Erythroblast (primary cell): Measurements from ENCODE around the gene LRCOL1.

Source experiments
- DNase-seq, 2 experiments: peaks; one replicate each; lab custom pipeline; 2025; lab: John Stamatoyannopoulos, UW
- GATA1 ChIP-seq: IDR thresholded peaks from 2 replicates; pipeline ENCODE4 v1.6.1; 2011; ENCODE audit warnings: low read depth, mild to moderate bottlenecking, control low read depth, low read length, moderate library complexity
- POLR2A ChIP-seq: IDR thresholded peaks from 2 replicates; pipeline ENCODE4 v1.6.1; 2011; ENCODE audit warnings: mild to moderate bottlenecking, low read length

Gene LRCOL1

DNA sequence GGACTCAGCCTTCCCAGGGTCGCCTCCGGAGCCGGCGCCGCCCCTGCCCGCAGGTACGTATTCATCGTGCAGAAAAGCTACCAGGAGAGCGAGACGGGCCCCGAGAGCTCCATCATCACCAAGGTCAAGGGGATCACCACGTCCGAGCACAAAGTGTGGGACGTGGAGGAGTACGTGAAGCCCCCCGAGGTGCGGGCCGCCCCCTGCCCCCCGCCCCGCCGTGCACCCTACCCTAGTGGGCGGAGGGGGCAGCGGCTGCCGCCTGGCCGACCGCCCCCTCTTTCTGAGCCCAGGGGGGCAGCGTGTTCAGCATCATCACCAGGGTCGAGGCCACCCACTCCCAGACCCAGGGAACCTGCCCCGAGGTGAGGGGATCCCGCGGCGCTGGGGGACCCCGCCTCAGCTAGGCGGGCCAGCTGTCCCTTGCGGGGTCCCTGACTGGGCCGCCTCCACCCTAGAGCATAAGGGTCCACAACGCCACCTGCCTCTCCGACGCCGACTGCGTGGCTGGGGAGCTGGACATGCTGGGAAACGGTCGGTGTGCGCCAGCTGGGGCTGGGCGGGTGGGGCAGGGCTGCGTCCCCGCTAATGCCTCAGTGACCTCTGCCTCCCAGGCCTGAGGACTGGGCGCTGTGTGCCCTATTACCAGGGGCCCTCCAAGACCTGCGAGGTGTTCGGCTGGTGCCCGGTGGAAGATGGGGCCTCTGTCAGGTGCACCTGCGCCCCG, 9.2 kb upstream of the LRCOL1 start:
- no peak for TF ChIP-seq POLR2A
- no peak for TF ChIP-seq GATA1

DNA sequence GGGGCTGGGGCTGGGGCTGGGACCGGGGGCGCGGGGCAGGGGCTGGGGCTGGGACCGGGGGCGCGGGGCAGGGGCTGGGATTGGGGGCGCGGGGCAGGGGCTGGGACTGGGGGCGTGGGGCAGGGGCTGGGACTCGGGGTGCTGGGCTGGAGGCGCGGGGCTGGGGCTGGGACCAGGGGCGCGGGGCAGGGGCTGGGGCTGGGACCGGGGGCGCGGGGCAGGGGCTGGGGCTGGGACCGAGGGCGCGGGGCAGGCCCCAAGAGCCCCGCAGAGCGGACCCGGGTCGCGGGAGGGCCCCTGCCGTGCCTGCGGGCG, 8.6 kb upstream of the LRCOL1 start:
- TF ChIP-seq POLR2A (no peak), GATA1 (no peak)
- DNase-seq: no peak

More for the DNA sequence above, 9.2 kb upstream of the LRCOL1 start:
- no peak for DNase-seq

DNA sequence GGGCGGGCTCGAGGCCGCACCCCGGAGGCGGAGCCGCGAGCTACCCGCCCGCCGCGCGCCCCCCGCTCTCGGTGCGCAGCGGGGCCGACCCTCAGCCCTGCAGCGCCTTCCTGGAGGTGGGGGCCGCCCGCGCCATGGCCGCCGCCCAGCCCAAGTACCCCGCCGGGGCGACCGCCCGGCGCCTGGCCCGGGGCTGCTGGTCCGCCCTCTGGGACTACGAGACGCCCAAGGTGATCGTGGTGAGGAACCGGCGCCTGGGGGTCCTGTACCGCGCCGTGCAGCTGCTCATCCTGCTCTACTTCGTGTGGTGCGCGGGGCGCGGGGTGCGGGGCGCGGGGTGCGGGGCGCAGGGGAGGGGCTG, 8.3 kb upstream of the LRCOL1 start, which contains the start of gene P2RX2:
P2RX2 (plus strand) TSS at position 94 of the 361 bp plus-strand sequence; CDS start at position 135, 41 bp downstream.
- no peak for DNase-seq
- no peak for TF ChIP-seq POLR2A
- TF ChIP-seq GATA1: no peak

DNA sequence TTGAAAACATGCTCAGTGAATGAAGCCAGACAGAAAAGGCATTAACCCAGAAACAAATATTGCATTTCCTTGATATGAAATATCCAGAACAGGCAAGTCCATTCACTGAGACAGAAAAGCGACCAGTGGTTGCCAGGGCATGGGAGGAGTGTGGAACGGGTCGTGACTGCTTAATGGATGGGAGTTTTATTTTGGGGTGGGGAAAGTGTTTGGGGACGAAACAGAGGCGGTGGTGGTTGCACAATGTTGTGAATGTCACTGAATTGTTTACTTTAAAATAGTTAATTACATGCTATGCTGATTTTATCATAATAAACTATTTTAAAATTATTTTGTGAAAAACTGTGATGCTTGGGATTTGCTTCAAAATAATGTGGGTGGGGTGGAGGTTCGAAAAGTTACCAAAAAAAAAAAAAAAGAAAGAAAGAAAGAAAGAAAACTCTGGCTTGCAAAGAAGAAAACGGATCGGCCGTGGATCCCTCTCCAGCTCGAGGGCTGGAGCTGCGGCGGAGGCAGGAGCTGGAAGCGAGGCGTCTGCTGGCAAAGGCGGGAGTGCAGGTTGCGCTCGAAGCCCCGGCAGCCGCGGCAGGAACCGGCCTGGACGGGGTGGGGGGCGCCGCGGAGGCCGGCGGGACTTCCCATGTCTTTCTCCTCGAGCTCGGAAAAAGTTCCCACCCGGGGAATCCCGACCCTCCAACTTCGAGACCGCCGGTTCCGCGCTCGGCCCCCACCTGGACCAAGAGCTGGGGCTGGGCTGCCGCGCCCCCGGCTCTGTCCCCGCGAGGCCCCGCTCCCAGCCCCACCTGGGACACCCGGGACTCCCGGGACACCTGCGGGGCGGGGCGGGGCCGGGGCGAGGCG, 7.7 kb upstream of the LRCOL1 start:
- DNase-seq: no peak
- TF ChIP-seq GATA1 (no peak), POLR2A (no peak)

DNA sequence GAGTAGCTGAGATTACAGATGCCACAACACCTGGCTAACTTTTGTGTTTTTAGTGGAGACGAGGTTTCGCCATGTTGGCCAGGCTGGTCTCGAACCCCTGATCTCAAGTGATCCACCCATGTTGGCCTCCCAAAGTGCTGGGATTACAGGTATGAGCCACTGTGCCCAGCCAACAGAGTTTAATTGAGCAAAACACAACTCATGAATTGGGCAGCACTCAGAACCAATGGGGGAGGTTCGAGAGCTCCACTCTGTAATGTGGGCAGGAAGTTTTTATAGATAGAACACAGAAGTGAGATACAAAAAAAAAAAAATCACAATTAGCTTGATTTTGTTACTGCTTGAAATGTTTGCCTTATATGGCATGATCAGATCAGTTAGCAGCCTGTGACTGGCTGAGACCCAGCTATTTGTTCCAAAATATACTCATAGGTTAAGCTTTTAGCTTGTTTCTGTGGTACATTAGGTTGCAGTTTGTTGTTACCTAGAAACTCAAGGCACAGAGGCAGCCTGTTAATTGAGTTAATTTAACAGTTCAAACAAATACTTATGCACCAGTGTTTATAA, 6.8 kb upstream of the LRCOL1 start:
- TF ChIP-seq POLR2A (no peak), GATA1 (no peak)
- no peak for DNase-seq

DNA sequence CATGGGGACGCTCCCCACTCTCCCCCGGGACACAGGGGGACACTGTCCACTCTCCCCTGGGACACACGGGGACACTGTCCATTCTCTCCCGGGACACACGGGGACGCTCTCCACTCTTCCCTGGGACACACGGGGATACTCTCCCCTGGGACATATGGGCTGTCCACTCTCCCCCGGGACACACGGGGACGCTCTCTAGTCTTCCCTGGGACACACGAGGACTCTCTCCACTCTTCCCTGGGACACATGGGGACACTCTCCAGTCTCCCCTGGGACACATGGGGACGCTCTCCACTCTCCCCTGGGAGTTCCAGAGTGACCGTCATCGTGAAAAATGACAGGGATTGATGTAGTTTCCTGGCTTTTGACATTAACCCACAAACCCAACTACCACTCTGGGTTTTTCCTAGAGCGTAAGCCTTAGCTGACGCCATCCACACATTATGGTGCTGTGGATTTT, 5.2 kb upstream of the LRCOL1 start:
- DNase-seq: no peak
- TF ChIP-seq GATA1 (no peak), POLR2A (no peak)

DNA sequence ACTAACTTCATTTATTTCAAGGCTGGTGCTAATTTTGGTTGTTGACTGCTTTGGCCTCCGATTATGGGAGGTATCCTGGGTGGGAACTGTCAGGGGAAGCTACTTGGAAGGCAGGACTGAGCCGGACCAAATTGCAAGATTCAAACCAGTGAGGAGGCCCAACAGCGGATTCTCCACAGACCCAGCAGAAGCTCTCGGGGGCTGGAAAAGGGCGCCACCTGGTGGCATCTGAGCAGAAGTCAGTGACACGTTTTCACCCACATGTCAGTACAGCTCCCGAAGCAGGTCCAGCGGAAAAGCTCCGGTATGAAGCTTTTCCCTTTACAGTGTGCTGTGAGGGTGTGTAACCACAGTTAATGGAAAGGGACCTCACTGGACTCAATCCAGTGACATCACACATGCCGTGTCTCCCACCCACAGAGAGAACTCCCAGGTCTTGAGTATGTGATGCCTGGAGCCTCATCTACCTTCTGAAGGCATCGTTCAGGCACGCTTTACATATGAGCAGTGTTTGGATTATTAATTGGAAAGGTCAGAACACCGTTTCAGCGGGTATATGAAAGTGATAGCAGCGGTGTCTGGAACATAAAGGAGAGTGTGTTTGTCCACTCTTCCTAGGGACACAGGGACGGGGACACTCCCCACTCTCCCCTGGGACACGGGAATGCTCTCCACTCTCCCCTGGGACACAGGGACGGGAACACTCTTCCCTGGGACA, 4.6 kb upstream of the LRCOL1 start:
- DNase-seq: peak; percentile 79 to 87

DNA sequence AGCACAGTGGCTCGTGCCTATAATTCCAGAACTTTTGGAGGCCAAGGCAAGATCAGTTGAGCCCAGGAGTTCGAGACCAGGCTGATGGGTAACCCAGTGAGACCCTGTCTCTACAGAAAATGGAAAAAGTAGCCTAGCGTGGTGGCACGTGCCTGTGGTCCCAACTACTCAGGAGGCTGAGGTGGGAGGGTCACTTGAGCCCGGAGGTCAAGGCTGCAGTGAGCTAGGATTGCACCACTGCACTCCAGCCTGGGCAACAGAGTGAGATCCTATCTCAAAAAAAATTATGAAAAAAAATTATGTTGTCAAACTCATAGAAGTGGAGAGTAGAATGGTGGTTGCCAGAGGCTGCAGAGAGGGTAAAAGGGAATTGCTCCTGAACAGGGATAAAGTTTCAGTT, 3.6 kb upstream of the LRCOL1 start:
- no peak for DNase-seq
- TF ChIP-seq GATA1 (no peak), POLR2A (no peak)

More for the DNA sequence above, 4.6 kb upstream of the LRCOL1 start:
- TF ChIP-seq GATA1: no peak
- no peak for TF ChIP-seq POLR2A

DNA sequence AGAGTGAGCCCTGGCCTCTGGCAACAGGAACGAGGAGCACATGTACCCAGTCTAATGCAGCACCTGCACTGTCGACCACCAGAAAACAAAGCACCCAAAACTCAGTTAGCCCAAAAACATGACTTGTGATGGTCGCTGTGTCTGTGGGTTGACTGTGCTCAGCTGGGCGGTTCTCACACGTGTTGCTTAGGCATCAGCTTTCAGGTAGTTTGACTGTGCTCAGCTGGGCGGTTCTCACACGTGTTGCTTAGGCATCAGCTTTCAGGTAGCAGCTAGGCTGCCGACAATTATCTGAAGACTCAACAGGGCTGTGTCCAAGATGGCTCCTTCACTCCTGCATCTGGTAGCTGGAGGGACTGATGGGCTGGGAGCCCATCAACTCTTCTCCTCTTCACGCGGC, 1.2 kb upstream of the LRCOL1 start:
- no peak for DNase-seq
- no peak for TF ChIP-seq GATA1
- TF ChIP-seq POLR2A: no peak

DNA sequence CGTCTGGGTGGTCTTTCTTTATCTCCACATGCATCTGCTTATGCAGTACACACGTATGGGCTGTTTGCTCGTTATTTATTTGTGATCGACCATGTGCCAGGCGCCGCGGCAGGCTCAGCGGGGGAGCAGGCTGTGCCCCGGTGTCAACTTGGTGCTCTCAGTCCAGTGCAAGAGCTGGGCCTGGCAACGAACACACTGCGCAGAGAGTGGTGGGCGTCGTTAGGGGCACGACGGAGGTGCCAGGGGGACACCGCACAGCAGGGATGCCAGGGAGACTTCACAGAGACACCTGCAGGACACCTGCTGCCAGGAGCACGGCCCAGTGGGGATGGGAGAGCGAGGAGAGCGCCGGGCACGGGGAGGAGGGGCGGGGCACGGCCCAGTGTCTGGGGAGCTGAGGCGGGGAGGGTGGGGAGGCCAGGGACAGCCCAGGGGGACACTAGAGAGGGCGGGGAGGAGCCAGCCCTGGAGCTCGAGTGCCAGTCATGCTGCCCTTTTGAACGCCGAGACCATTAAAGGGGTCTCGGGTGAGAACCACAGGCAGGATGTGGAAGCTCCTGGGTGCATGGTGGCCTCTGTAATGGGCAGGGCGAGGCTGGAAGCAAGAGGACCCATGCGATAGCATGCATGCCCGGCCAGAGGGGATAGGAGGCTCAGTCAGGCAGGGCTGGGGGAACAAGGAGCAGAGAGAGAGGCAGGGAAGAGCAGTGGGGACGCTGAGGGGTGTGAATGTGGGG, 652 bp upstream of the LRCOL1 start:
- TF ChIP-seq POLR2A: no peak
- TF ChIP-seq GATA1: no peak
- no peak for DNase-seq

DNA sequence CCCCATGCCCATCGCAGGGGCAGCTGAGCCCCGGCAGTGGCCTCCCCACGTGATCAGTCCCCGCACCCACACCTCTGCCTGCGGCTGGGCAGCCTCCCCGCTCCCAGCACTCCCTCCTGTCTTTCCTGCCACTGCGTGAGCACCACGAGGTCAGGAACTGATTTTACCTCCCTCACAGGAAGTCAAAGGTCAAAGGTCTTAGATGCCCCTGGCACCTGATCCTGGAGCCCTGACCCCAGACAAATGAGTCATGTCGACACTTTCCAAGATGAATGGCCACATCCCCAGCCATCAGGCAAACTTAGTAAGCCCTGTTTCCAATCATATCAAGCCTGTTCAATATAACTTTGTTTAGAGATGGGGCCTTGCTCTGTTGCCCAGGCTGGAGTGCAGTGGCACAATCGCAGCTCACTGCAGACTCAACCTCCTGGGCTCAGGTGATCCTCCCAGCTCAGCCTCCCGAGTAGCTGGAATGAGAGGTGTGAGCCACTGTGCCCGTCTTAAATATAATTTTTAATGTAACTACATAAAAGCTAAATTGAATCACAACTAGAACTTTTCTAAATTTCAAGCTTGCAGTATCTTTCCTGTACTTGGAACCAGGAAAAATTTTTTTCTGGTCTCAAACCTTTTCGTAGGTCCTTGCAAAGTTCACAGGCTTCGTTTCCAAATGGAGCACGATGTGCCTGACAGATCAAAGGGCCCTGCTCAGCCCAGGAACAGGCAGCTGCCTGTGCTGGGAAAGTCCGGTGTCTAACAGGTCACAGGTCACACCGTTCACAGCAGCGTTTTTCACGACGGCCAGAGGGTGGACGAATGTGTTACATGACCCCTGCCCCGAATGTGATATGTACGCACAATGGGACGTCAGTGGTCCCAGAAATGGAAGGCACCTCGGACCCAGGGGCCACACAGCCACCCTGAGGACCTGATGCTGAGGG, 1.9 kb downstream of the LRCOL1 start:
- no peak for TF ChIP-seq GATA1
- TF ChIP-seq POLR2A: no peak
- DNase-seq: no peak

DNA sequence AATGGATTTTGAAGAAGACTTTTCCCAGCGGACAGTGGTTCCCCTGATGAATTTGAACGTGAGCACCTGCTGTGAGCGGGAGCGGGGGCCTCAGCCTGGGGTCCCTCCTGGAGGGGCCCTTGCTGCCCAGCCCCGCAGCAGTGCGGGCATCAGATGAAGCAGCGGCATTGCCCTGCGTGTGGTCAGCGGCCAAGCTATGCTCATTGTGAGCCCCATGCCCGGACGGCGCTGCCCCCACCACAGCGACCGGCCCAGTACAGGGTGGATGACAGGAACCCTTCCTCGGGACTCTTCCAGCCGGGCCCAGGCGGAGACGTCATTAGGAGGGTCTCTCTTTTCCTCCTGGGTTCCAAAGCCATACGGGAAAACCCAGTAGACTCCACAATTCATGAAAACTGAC, 3.5 kb downstream of the LRCOL1 start:
- TF ChIP-seq POLR2A (no peak), GATA1 (no peak)
- no peak for DNase-seq
